GM21515 (cell line): ENCODE results near the gene TWSG1.
"Not testable (repeated sequence)": the region's sequence is repeated elsewhere in the genome, so short reads cannot be mapped to it uniquely, and the experiment has no call there.

ENCODE experiments used
- ATAC-seq: cut with Tn5 transposase; IDR thresholded peaks from one replicate; pipeline ENCODE4 v1.9.1; 2021; ENCODE audit not compliant: unreplicated experiment

TWSG1 gene

GRCh38 chr18:9334973-9335696 is 562 bp downstream of the TWSG1 start:
- ATAC-seq = peak; percentile 44

- ATAC-seq = no peak
These were observed 1.1 kb downstream of the TWSG1 start for GRCh38 chr18:9335697-9336045.

- ATAC-seq = no peak
These were observed 2.3 kb downstream of the TWSG1 start for GRCh38 chr18:9336827-9337226.

- no peak for ATAC-seq
These were observed 3.3 kb downstream of the TWSG1 start for GRCh38 chr18:9337873-9338272.

GRCh38 chr18:9340472-9340871 is 5.9 kb downstream of the TWSG1 start:
- ATAC-seq = no peak

- ATAC-seq = no peak
These were observed 9.0 kb downstream of the TWSG1 start for GRCh38 chr18:9343577-9343976.

- no peak for ATAC-seq
These were observed 12.2 kb downstream of the TWSG1 start for GRCh38 chr18:9346775-9347174.

- ATAC-seq = no peak
These were observed 13.6 kb downstream of the TWSG1 start for GRCh38 chr18:9348079-9348671.

- no peak for ATAC-seq
These were observed 14.2 kb downstream of the TWSG1 start for GRCh38 chr18:9348766-9349165.

- peak; percentile 72 for ATAC-seq
These were observed 19.0 kb downstream of the TWSG1 start for GRCh38 chr18:9353596-9353995.

GRCh38 chr18:9354256-9354655 is 19.7 kb downstream of the TWSG1 start:
- no peak for ATAC-seq

- ATAC-seq = no peak
These were observed 22.4 kb downstream of the TWSG1 start for GRCh38 chr18:9356976-9357375.

GRCh38 chr18:9359796-9360195 is 25.2 kb downstream of the TWSG1 start:
- no peak for ATAC-seq

- ATAC-seq = no peak
These were observed 26.6 kb downstream of the TWSG1 start for GRCh38 chr18:9361191-9361590.

- ATAC-seq = no peak
These were observed 28.3 kb downstream of the TWSG1 start for GRCh38 chr18:9362869-9363268.

GRCh38 chr18:9364242-9364641 is 29.7 kb downstream of the TWSG1 start:
- no peak for ATAC-seq

- no peak for ATAC-seq
These were observed 30.8 kb downstream of the TWSG1 start for GRCh38 chr18:9365406-9365805.

GRCh38 chr18:9366126-9366714 is 31.6 kb downstream of the TWSG1 start:
- no peak for ATAC-seq

GRCh38 chr18:9373254-9373653 is 38.7 kb downstream of the TWSG1 start:
- not testable (repeated sequence) for ATAC-seq

GRCh38 chr18:9379118-9379517 is 44.5 kb downstream of the TWSG1 start:
- ATAC-seq = no peak

- ATAC-seq = no peak
These were observed 45.5 kb downstream of the TWSG1 start for GRCh38 chr18:9380101-9380500.

GRCh38 chr18:9380621-9381395 is 46.2 kb downstream of the TWSG1 start:
- no peak for ATAC-seq
